HG03060 (cell line): ENCODE measurements around the gene CASKIN2.

Source experiments
- ATAC-seq: cut with Tn5 transposase; IDR thresholded peaks from one replicate; pipeline ENCODE4 v1.9.1; 2021; ENCODE audit warnings: low read depth, moderate number of reproducible peaks; ENCODE audit not compliant: unreplicated experiment

The CASKIN2 gene

GRCh38 chr17:75506888-75507287 lies 8.4 kb downstream of the CASKIN2 start:
- ATAC-seq = no peak

DNA sequence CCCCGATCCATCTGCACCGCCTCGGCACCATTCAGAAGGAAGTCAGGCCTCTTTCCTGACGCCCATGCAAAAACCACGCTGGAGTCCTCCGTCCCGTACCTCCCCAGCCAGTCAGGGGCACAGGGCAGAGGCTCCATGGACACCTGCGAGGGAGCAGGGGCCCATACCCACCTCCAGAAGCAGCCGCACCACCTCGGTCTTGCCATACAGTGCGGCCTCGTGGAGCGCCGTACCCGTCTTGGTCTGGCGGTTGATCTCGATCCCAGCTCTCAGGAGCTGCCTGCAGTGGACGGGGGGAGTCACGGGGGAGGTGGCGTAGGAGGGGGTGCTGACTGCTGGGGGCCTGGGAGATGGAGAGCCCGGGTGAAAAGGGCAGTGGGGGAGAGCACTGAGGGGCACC lies 9.2 kb downstream of the CASKIN2 start:
- ATAC-seq = no peak

GRCh38 chr17:75505640-75506039 lies 9.7 kb downstream of the CASKIN2 start:
- no peak for ATAC-seq

GRCh38 chr17:75505152-75505409 lies 10.3 kb downstream of the CASKIN2 start:
- no peak for ATAC-seq

DNA sequence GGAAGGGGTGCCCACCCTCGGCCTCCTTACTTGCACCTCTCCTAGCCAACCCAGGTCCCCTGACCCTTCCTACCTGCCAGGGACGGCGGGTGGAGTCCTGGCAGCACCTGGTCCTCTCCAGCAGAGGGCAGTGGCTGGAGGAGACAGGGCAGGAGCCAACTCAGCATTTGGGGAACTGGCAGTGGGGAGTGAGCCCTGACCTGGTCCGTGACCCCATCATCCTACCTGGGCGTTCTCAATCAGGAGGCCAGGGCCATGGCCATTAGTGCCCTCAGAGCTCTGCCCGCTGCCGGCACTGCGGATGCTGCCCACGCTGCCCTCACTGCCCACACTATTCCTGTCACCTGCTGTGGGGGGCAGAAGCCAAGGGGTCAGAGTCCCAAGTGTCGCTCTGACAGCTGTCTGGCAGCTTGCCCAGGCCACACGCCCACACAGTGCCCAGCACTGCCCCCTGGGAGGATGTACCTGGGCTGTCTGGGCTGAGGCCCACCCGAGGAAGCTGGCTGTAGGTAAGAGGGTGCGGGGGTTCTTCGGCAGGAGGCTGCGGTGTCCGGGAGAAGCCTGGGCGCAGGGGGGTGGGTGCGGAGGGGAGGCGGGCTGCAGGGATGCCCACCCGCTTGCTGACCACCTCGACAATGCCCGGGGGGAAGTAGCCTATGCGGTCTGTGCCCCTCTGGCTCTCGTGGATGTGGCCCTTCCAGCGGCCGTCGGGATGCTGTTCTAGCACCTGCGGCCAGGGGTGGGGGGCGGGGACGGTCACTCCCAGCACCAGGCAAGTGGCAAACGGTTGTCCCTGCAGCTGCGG lies 10.8 kb downstream of the CASKIN2 start:
- no peak for ATAC-seq

- no peak for ATAC-seq
These were observed 11.4 kb downstream of the CASKIN2 start for GRCh38 chr17:75503976-75504346.

DNA sequence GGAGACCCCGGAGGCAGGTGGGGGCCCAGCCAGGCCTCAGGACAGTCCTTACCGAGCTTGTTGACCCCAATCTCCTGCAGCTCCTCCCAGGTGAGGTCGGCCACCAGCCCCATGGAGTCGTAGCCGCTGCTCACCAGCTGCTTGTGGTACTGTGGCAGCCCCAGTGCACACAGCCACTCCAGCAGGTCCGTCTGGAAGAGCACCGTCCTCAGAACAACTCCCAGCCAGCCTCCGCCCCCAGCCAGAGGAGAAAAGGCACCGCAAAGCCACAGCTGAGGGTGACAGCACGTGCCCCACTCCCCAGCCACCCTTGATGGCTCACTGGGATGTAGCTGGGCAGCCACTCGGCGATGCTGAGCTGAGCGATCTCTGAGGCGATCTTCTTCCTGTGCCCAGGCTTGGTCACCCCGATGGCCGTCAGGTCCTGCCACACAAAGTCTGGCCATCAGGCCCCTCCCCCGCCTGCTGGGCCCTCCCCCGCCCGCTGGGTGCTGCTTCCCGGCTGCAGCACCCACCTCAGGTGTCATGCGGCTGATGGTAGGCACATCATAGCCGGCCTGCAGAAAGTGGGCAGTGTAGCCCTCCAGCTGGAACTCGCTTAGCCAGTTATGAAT lies 11.9 kb downstream of the CASKIN2 start:
- no peak for ATAC-seq

DNA sequence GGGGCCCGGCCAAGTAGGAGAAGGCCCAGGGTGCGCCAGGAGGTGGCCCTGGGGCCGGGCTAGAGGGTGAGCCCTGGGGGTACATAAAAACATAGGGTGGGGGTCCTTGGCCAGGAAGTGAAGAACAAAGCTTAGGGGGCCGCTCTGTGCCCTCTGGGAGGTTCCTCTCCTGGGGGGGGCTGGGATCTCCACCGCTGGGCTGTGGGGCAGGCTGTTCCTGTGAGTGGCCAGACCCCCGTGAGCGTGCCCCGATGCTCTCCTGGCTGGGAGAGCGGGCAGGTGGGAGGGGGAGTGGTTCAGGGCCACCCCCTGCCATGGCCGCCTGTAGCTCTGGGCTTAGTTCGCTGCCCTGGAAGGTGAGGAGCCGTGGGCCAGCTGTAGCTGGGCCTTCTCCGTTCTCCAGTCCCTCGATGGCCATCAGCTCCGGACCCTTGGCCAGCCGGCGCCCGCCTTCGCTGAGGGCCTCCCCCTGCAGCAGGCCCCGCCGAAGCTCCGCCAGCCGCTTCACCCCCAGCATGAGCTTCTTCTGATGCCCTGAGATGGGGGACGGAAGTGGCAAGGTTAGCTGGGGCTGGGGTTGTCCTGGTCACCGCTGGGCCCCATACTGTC lies 12.5 kb downstream of the CASKIN2 start:
- no peak for ATAC-seq

- ATAC-seq = no peak
These were observed 13.1 kb downstream of the CASKIN2 start for GRCh38 chr17:75502072-75502720.

DNA sequence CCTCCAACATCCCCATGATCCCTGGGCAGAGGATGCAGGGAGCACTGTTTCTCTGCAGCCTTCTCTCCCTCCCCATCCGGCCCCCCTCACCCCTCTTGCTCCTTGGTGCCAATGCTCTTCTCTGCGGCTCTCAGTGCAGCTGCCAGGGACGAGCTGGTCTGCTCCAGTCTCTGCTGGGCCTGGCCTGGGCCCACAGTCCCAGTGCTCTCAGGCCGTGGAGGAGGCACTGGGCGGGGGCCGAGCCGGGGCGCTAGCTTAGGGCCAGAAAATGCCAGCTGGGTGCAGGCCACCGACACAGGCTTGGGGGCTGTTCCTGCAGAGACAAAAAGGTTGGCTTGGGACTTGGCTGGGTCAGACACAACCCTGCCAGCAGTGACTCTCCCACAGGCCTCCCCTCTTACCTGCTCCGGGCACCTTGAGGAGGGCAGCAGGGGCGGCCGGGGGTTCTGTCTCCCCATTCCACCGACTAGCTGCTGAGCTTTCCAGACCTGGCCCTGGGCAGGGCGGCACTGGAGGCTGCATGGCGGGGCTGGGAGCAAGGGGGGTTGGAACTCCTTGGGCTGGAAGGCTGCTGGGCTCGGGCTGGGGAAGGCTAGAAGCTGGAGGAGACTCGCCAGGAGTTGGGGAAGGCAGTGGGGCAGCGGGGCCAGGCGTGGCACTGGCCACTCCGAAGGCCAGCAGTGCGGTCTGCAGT lies 13.8 kb downstream of the CASKIN2 start:
- ATAC-seq = no peak

DNA sequence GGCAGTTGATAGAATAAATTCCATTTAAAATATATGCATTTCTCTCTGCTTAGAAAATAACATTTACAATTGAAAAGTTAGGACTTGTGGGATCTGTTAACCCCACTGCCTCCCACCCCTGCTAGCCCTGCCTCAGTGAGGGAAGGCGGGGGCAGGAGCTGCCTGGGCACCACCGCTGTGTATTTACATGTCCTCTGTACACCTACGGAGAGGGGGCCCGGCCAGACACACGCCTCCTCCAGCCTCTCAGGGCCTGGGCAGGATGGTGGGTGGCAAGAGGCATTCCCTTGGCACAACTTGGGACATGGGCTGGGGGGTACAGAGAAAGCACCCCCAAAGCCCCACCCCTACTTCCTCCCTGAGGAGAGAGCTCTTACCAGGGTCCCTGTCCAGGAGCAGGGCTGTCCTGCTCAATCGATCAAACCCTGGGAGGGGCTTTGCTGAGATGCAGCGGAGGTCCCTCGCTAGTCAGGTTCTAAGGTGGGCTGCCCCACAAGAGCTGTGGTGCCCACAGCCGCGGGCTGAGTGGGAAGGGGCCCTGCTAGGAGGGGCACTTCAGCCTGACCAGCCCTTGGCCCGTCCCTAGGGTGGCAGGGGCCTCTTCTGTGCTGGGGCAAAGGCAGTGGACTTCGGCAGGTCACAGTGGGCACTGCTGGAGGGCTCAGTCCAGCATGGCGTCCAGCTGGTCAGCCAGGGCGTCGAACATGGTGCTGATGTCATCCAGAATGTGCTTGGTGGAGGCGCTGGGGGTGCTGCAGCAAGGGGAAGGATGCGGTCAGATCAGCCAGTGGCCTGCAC lies 14.7 kb downstream of the CASKIN2 start:
- no peak for ATAC-seq

DNA sequence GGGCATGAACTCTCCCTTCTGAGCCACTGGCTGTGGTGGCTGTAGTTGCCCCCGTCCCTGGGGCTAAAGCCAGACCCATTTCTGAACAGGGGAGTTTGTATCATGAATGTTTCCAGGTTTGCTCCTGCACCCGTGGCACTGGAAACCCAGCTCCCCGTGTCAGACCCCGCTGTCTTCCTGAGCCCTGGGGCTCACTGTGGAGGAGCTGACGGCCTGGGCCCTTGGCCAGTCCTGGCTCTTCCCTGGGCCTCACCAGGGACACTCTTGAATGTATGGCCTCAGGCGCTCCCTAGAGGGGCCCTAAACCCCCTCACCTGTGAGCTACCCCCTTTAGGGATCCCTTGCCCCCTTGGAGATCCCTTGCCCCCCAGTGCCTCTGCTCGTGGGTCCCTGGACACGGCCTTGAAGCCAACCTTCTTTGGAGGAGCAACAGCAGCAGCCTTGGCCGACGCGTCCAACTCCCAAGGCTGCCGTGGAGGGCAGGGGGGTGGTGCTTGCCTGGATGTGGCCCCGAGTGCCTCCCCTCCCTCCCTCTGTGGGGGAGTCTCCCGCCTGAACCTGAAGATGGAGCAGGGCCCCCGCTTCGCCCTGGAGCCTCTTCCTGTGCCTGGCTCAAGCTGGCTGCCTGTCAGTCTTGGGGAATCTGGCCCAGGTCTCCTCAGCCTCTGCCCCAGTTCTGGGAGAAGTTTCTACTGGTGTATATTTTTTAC lies 15.9 kb downstream of the CASKIN2 start:
- ATAC-seq = no peak

DNA sequence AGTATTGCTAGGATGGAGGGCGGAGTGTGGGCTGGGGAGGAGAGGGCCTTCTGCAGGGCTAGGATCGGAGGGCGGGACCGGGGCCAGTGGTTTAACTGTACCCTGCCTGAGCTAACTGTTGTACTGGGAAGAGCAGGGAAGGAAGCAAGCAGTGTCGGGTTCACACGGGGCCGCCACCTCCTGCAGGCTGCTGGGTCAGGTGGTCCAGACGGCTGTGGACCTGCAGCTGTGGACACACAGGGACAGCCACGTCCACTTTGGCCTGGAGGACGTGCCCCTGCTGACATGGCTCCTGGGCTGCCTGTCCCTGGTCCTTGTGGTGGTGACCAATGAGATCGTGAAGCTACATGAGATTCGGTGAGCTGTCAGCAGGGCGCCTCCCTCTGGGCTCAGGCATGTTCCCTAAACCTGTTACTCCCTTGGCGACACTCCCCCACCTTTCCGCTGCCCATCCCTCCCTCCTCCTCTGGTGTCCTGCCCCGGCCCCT lies 16.6 kb downstream of the CASKIN2 start:
- ATAC-seq = no peak

- ATAC-seq = no peak
These were observed 17.2 kb downstream of the CASKIN2 start for GRCh38 chr17:75498039-75498725.

DNA sequence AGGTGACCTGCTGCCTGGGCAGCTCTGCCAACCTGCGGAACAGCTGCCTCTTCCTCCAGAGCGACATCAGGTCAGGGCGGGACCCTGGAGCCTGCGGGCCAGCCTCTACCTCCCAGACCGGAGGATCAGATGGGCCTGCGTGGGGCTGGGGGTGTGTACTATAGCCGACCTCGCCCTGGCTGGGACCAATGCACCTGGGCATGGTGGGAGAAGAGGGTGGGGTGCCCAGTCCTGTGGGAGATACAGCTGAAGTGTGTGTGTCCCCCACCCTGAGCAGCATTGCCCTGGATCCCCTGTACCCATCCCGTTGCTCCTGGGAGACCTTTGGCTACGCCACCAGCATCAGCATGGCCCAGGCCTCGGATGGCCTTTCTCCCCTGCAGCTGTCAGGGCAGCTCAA lies 19.3 kb downstream of the CASKIN2 start:
- ATAC-seq = no peak

DNA sequence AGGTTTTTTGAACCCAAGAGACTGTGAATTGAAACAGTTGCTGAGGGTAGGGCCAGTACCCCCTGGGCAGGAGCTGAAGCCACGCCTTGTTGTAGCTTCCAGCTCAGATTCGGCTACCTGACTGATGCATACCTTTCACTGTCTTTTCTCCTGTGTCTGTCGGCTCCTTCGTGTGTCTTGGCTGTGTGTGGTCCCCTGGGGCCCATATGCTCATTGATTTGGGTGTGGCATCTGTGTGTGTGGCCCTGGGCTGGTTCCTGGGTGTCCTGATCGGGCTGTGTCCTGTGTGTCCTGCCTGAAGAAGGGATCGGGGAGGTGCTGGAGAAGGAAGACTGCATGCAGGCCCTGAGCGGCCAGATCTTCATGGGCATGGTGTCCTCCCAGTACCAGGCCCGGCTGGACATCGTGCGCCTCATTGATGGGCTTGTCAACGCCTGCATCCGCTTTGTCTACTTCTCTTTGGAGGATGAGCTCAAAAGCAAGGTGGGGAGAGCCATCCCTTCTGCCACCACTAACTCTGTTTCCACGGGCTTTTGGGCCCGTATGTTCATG lies 20.9 kb downstream of the CASKIN2 start:
- ATAC-seq = no peak

GRCh38 chr17:75493476-75494129 lies 21.7 kb downstream of the CASKIN2 start:
- ATAC-seq = no peak

DNA sequence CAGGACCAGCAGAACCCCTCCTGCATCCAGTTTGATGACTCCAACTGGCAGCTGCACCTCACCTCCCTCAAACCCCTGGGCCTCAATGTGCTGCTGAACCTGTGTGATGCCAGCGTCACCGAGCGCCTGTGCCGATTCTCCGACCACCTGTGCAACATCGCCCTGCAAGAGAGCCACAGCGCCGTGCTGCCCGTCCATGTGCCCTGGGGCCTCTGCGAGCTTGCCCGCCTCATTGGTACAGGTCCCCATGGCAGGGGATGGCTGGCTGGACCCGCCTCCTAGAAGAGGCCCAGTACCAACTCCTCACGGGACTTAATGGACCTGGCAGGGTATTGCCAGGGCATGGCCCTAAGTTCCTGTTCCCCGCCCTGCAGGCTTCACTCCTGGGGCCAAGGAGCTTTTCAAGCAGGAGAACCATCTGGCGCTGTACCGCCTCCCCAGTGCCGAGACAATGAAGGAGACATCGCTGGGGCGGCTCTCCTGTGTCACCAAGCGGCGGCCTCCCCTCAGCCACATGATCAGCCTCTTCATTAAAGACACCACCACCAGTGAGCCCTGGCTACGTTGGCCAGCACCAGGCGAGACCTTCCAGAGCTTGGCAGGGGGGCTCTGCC lies 22.7 kb downstream of the CASKIN2 start:
- no peak for ATAC-seq
